SK-N-SH (cell line): ENCODE data around the gene OXER1.

Experiments
- CHD2 ChIP-seq: fragments of 150-350 bp; IDR thresholded peaks from 2 replicates; pipeline ENCODE4 v1.6.1; 2018; ENCODE audit warnings: low read length; ENCODE audit not compliant: partially characterized antibody
- EP300 ChIP-seq, 2 experiments: IDR thresholded peaks; 2 replicates each; pipeline versions ENCODE4 v1.4.0 to v1.6.1; 2012; ENCODE audit warnings: borderline replicate concordance in 1 of 2, low read depth in 1 of 2, low read length in 1 of 2
- GABPA ChIP-seq: IDR thresholded peaks from 2 replicates; pipeline ENCODE4 v1.4.0; 2012; ENCODE audit warnings: low read depth, mild to moderate bottlenecking
- MEF2A ChIP-seq: IDR thresholded peaks from 2 replicates; pipeline ENCODE4 v1.4.0; 2012; ENCODE audit warnings: low read depth, borderline replicate concordance
- MXI1 ChIP-seq: IDR thresholded peaks from 2 replicates; pipeline ENCODE4 v1.6.1; 2012; ENCODE audit warnings: mild to moderate bottlenecking, low read depth, low read length, improper control_type of control experiment
- POLR2AphosphoS5 ChIP-seq: IDR thresholded peaks from 2 replicates; pipeline ENCODE4 v1.6.1; 2012; ENCODE audit warnings: low read depth, low read length
- SMC3 ChIP-seq: IDR thresholded peaks from 2 replicates; pipeline ENCODE4 v1.6.1; 2012; ENCODE audit warnings: low read depth, low read length, improper control_type of control experiment
- TAF1 ChIP-seq: IDR thresholded peaks from 2 replicates; pipeline ENCODE4 v1.6.1; 2012; ENCODE audit warnings: low read depth, mild to moderate bottlenecking, low read length, moderate library complexity, borderline replicate concordance
- TF ChIP-seq, protein P1 (sequence below): fragments of 200-600 bp; sonication (generic); IDR thresholded peaks from 2 replicates; pipeline ENCODE4 v1.6.1; 2017; ENCODE audit warnings: antibody characterized with exemption, mild to moderate bottlenecking, moderate library complexity
- TF ChIP-seq, protein P2 (sequence below): IDR thresholded peaks from 2 replicates; pipeline ENCODE4 v1.4.0; 2012; ENCODE audit warnings: low read depth, borderline replicate concordance
- TF ChIP-seq, protein P3 (sequence below): fragments of 150-350 bp; IDR thresholded peaks from 2 replicates; pipeline ENCODE4 v1.6.1; 2017; ENCODE audit warnings: antibody characterized with exemption, low read length, low read depth, borderline replicate concordance
- TF ChIP-seq, protein P4 (sequence below): IDR thresholded peaks from 2 replicates; pipeline ENCODE4 v1.4.0; 2012; ENCODE audit warnings: low read depth
- TF ChIP-seq, protein P5 (sequence below): IDR thresholded peaks from 2 replicates; pipeline ENCODE4 v1.6.1; 2012; ENCODE audit warnings: mild to moderate bottlenecking, low read depth, low read length, moderate library complexity

DNA sequence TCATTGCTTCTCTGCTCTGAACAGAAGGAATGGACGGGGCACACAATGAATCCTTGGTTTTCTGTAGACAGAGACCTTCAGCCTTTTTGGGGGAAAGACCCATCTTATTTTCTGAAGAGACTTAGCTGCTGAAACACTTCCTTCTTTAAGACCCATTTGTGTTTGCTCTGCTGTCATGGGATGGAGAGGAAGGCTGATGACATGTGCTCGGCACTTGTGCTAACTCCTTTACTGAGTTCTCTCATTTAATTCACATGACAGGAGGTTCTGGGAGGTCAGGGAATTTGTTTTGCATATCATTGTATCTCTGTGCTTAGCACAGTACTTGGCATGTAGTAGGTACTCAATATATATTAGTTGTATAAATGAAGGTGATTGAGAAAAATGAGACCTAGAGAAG is 39.0 kb downstream of the OXER1 start:
- TF ChIP-seq, protein P1, sequence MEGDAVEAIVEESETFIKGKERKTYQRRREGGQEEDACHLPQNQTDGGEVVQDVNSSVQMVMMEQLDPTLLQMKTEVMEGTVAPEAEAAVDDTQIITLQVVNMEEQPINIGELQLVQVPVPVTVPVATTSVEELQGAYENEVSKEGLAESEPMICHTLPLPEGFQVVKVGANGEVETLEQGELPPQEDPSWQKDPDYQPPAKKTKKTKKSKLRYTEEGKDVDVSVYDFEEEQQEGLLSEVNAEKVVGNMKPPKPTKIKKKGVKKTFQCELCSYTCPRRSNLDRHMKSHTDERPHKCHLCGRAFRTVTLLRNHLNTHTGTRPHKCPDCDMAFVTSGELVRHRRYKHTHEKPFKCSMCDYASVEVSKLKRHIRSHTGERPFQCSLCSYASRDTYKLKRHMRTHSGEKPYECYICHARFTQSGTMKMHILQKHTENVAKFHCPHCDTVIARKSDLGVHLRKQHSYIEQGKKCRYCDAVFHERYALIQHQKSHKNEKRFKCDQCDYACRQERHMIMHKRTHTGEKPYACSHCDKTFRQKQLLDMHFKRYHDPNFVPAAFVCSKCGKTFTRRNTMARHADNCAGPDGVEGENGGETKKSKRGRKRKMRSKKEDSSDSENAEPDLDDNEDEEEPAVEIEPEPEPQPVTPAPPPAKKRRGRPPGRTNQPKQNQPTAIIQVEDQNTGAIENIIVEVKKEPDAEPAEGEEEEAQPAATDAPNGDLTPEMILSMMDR = no peak
- TF ChIP-seq CHD2 (no peak), TAF1 (no peak), POLR2AphosphoS5 (no peak), EP300 (IDR thresholded peaks at IDR 0.05; ENCODE audit: borderline replicate concordance in 1 of 2, low read depth in 1 of 2, low read length in 1 of 2) (no peak), MXI1 (no peak), MEF2A (no peak), SMC3 (no peak), GABPA (no peak)
- TF ChIP-seq, protein P2, sequence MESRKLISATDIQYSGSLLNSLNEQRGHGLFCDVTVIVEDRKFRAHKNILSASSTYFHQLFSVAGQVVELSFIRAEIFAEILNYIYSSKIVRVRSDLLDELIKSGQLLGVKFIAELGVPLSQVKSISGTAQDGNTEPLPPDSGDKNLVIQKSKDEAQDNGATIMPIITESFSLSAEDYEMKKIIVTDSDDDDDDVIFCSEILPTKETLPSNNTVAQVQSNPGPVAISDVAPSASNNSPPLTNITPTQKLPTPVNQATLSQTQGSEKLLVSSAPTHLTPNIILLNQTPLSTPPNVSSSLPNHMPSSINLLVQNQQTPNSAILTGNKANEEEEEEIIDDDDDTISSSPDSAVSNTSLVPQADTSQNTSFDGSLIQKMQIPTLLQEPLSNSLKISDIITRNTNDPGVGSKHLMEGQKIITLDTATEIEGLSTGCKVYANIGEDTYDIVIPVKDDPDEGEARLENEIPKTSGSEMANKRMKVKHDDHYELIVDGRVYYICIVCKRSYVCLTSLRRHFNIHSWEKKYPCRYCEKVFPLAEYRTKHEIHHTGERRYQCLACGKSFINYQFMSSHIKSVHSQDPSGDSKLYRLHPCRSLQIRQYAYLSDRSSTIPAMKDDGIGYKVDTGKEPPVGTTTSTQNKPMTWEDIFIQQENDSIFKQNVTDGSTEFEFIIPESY = no peak
- TF ChIP-seq, protein P3, sequence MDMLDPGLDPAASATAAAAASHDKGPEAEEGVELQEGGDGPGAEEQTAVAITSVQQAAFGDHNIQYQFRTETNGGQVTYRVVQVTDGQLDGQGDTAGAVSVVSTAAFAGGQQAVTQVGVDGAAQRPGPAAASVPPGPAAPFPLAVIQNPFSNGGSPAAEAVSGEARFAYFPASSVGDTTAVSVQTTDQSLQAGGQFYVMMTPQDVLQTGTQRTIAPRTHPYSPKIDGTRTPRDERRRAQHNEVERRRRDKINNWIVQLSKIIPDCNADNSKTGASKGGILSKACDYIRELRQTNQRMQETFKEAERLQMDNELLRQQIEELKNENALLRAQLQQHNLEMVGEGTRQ = no peak
- TF ChIP-seq, protein P4, sequence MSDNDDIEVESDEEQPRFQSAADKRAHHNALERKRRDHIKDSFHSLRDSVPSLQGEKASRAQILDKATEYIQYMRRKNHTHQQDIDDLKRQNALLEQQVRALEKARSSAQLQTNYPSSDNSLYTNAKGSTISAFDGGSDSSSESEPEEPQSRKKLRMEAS = no peak
- TF ChIP-seq, protein P5, sequence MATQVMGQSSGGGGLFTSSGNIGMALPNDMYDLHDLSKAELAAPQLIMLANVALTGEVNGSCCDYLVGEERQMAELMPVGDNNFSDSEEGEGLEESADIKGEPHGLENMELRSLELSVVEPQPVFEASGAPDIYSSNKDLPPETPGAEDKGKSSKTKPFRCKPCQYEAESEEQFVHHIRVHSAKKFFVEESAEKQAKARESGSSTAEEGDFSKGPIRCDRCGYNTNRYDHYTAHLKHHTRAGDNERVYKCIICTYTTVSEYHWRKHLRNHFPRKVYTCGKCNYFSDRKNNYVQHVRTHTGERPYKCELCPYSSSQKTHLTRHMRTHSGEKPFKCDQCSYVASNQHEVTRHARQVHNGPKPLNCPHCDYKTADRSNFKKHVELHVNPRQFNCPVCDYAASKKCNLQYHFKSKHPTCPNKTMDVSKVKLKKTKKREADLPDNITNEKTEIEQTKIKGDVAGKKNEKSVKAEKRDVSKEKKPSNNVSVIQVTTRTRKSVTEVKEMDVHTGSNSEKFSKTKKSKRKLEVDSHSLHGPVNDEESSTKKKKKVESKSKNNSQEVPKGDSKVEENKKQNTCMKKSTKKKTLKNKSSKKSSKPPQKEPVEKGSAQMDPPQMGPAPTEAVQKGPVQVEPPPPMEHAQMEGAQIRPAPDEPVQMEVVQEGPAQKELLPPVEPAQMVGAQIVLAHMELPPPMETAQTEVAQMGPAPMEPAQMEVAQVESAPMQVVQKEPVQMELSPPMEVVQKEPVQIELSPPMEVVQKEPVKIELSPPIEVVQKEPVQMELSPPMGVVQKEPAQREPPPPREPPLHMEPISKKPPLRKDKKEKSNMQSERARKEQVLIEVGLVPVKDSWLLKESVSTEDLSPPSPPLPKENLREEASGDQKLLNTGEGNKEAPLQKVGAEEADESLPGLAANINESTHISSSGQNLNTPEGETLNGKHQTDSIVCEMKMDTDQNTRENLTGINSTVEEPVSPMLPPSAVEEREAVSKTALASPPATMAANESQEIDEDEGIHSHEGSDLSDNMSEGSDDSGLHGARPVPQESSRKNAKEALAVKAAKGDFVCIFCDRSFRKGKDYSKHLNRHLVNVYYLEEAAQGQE = no peak
